GM23338 (cell line): ENCODE measurements around the gene STK24.

Source experiments
- CTCF ChIP-seq, 2 experiments: fragments of 200-600 bp in 1 of 2; sonication (generic) in 1 of 2; conservative IDR thresholded peaks; 2 replicates each; pipeline versions ENCODE4 v1.5.1 to v1.6.1; 2016 to 2017; ENCODE audit warnings: antibody characterized with exemption in 2 of 2, low read depth in 2 of 2, mild to moderate bottlenecking in 2 of 2, moderate library complexity in 1 of 2
- ETS1 ChIP-seq: IDR thresholded peaks from 2 replicates; pipeline ENCODE4 v1.6.1; 2016; ENCODE audit warnings: antibody characterized with exemption
- EZH2 ChIP-seq: fragments of 200-600 bp; sonication (generic); IDR thresholded peaks from one replicate; pipeline ENCODE4 v1.8.0; 2017; ENCODE audit warnings: antibody characterized with exemption, mild to moderate bottlenecking, low read depth; ENCODE audit not compliant: unreplicated experiment
- EZH2phosphoT487 ChIP-seq: fragments of 200-600 bp; sonication (generic); IDR thresholded peaks from one replicate; pipeline ENCODE4 v1.8.1; 2018; ENCODE audit warnings: antibody characterized with exemption; ENCODE audit not compliant: unreplicated experiment
- NANOG ChIP-seq: IDR thresholded peaks from 2 replicates; pipeline ENCODE4 v1.6.1; 2016; ENCODE audit warnings: antibody characterized with exemption, borderline replicate concordance
- POLR2AphosphoS5 ChIP-seq: IDR thresholded peaks from 2 replicates; pipeline ENCODE4 v1.6.1; 2016; ENCODE audit warnings: antibody characterized with exemption, low read depth
- REST ChIP-seq: IDR thresholded peaks from one replicate; pipeline ENCODE4 v1.6.1; 2018; ENCODE audit warnings: antibody characterized with exemption; ENCODE audit not compliant: unreplicated experiment
- ZNF331 ChIP-seq: fragments of 250-450 bp; sonication (Bioruptor Pico); IDR thresholded peaks from 2 replicates; pipeline ENCODE4 v1.5.0; 2020; ENCODE audit warnings: low read depth, mild to moderate bottlenecking, moderate library complexity

- TF ChIP-seq CTCF (conservative IDR thresholded peaks at IDR 0.05; ENCODE audit: low read depth in 2 of 2) (no peak; a peak in 1 of 4 replicates), POLR2AphosphoS5 (no peak), EZH2phosphoT487 (no peak), EZH2 (no peak), REST (no peak), NANOG (no peak), ZNF331 (no peak), ETS1 (no peak)
These were observed 102.6 kb downstream of the STK24 start for GRCh38 chr13:98474292-98474691.
